ENCODE data around the gene HEATR5A.

HEATR5A gene

GRCh38 chr14:31402764-31403439 lies 17.4 kb downstream of the HEATR5A start:
- no peak overlapping the region for H3K27ac ChIP-seq (ENCODE audit: low read depth, low read length)
- no peaks in the 10 kb centered on the region for H3K36me3 ChIP-seq (ENCODE audit: control insufficient read depth, insufficient read depth, low read length)
- DNase-seq, result no peak
- no peak overlapping the region for H3K4ac ChIP-seq (ENCODE audit: low read depth, low read length)
- H2BK120ac ChIP-seq (ENCODE audit: low read depth, low read length), result no peak overlapping the region
- no peak overlapping the region for H3K4me2 ChIP-seq (ENCODE audit: low read length)
- H3K4me1 ChIP-seq (ENCODE audit: control insufficient read depth, low read depth, low read length), result no peaks in the 10 kb centered on the region
- H2BK5ac ChIP-seq (ENCODE audit: low read length), result no peak overlapping the region
- no peak overlapping the region for H3K56ac ChIP-seq (ENCODE audit: low read length)
- no peak overlapping the region for H3K18ac ChIP-seq (ENCODE audit: low read length)
- no peak overlapping the region for H4K8ac ChIP-seq (ENCODE audit: low read depth, low read length)
- WGBS (ENCODE audit: extremely low coverage, insufficient coverage, low lambda C conversion rate), result no CpG with 5 or more reads among the region's 2 CpGs
- no peak overlapping the region for H3K23ac ChIP-seq (ENCODE audit: low read length)
- H3K27me3 ChIP-seq (ENCODE audit: insufficient read depth, low read length, poor library complexity), result no peaks in the 10 kb centered on the region
- H3K4me3 ChIP-seq (ENCODE audit: low read length), result no peak overlapping the region
- H2BK15ac ChIP-seq (replicated peaks; ENCODE audit: low read depth), result no peak overlapping the region
- no peak overlapping the region for H4K5ac ChIP-seq (ENCODE audit: low read length)
- no peak overlapping the region for H2AK5ac ChIP-seq (ENCODE audit: low read length)
- H3K79me1 ChIP-seq (ENCODE audit: low read length), result no peaks in the 10 kb centered on the region
- no peak overlapping the region for H3K9ac ChIP-seq (ENCODE audit: low read length)
- H3K79me2 ChIP-seq (ENCODE audit: control insufficient read depth, insufficient read depth, low read length), result no peaks in the 10 kb centered on the region

GRCh38 chr14:31401369-31401932 lies 18.9 kb downstream of the HEATR5A start:
- Histone ChIP-seq H3K4ac (ENCODE audit: low read depth, low read length) (no peak overlapping the region), H3K4me2 (ENCODE audit: low read length) (no peak overlapping the region), H3K27me3 (ENCODE audit: insufficient read depth, low read length, poor library complexity) (no peaks in the 10 kb centered on the region), H2BK120ac (ENCODE audit: low read depth, low read length) (no peak overlapping the region), H2BK5ac (ENCODE audit: low read length) (no peak overlapping the region), H3K4me1 (ENCODE audit: control insufficient read depth, low read depth, low read length) (no peaks in the 10 kb centered on the region), H3K4me3 (ENCODE audit: low read length) (no peak overlapping the region), H3K23ac (ENCODE audit: low read length) (no peak overlapping the region), H4K5ac (ENCODE audit: low read length) (no peak overlapping the region), H3K36me3 (ENCODE audit: control insufficient read depth, insufficient read depth, low read length) (no peaks in the 10 kb centered on the region), H2BK15ac (replicated peaks; ENCODE audit: low read depth) (no peak overlapping the region), H2AK5ac (ENCODE audit: low read length) (no peak overlapping the region), H3K27ac (ENCODE audit: low read depth, low read length) (no peak overlapping the region), H3K56ac (ENCODE audit: low read length) (no peak overlapping the region), H4K8ac (ENCODE audit: low read depth, low read length) (no peak overlapping the region), H3K79me2 (ENCODE audit: control insufficient read depth, insufficient read depth, low read length) (no peaks in the 10 kb centered on the region), H3K18ac (ENCODE audit: low read length) (no peak overlapping the region), H3K79me1 (ENCODE audit: low read length) (no peaks in the 10 kb centered on the region), H3K9ac (ENCODE audit: low read length) (no peak overlapping the region)
- no CpG with 5 or more reads among the region's 3 CpGs for WGBS (ENCODE audit: extremely low coverage, insufficient coverage, low lambda C conversion rate)
- no peak for DNase-seq

GRCh38 chr14:31400031-31400638 lies 20.2 kb downstream of the HEATR5A start:
- Histone ChIP-seq H3K9ac (ENCODE audit: low read length) (no peak overlapping the region), H4K5ac (ENCODE audit: low read length) (no peak overlapping the region), H3K27me3 (ENCODE audit: insufficient read depth, low read length, poor library complexity) (no peaks in the 10 kb centered on the region), H3K4me3 (ENCODE audit: low read length) (no peak overlapping the region), H3K4me2 (ENCODE audit: low read length) (no peak overlapping the region), H3K36me3 (ENCODE audit: control insufficient read depth, insufficient read depth, low read length) (no peaks in the 10 kb centered on the region), H3K27ac (ENCODE audit: low read depth, low read length) (no peak overlapping the region), H3K79me2 (ENCODE audit: control insufficient read depth, insufficient read depth, low read length) (no peaks in the 10 kb centered on the region), H3K4ac (ENCODE audit: low read depth, low read length) (no peak overlapping the region), H2BK120ac (ENCODE audit: low read depth, low read length) (no peak overlapping the region), H3K56ac (ENCODE audit: low read length) (no peak overlapping the region), H2BK5ac (ENCODE audit: low read length) (no peak overlapping the region), H4K8ac (ENCODE audit: low read depth, low read length) (no peak overlapping the region), H2AK5ac (ENCODE audit: low read length) (no peak overlapping the region), H3K4me1 (ENCODE audit: control insufficient read depth, low read depth, low read length) (no peaks in the 10 kb centered on the region), H2BK15ac (replicated peaks; ENCODE audit: low read depth) (no peak overlapping the region), H3K79me1 (ENCODE audit: low read length) (no peaks in the 10 kb centered on the region), H3K18ac (ENCODE audit: low read length) (no peak overlapping the region), H3K23ac (ENCODE audit: low read length) (no peak overlapping the region)
- WGBS (ENCODE audit: extremely low coverage, insufficient coverage, low lambda C conversion rate), result no CpG with 5 or more reads among the region's 5 CpGs
- DNase-seq, result no peak

DNA sequence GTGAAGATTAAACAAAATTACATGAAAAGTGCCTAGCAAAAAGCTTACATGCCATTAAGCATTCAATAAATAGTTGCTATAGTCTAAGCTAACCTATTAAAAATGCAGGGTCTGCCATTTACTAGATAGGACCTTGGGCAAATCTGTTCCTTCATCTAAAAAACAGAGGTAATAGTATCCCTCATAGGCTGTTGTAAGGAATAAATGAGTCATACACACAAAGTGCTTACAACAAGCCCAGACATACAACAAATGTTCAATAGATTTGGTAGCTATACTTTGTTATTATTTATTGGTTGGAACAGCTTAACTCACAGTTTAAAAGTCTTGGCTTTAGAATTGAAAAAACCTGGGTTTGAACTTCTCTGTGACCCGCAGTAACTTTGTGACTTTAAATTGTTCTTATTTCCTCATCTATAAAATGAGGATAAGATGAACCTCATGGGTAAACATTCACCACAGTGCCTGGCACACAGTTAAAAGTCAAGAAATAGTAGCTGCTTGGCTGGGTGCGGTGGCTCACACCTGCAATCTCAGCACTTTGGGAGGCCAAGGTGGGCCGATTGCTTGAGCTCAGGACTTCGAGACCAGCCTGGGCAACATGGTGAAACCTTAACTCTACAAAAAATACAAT lies 24.7 kb downstream of the HEATR5A start:
- H3K4ac ChIP-seq (ENCODE audit: low read depth, low read length), result no peak overlapping the region
- H3K79me1 ChIP-seq (ENCODE audit: low read length), result no peaks in the 10 kb centered on the region
- no peaks in the 10 kb centered on the region for H3K36me3 ChIP-seq (ENCODE audit: control insufficient read depth, insufficient read depth, low read length)
- H3K23ac ChIP-seq (ENCODE audit: low read length), result no peak overlapping the region
- no peaks in the 10 kb centered on the region for H3K27me3 ChIP-seq (ENCODE audit: insufficient read depth, low read length, poor library complexity)
- no peaks in the 10 kb centered on the region for H3K4me1 ChIP-seq (ENCODE audit: control insufficient read depth, low read depth, low read length)
- H2AK5ac ChIP-seq (ENCODE audit: low read length), result no peak overlapping the region
- no peak overlapping the region for H3K56ac ChIP-seq (ENCODE audit: low read length)
- H3K9ac ChIP-seq (ENCODE audit: low read length), result no peak overlapping the region
- WGBS (ENCODE audit: extremely low coverage, insufficient coverage, low lambda C conversion rate), result no CpG with 5 or more reads among the region's 4 CpGs
- H2BK120ac ChIP-seq (ENCODE audit: low read depth, low read length), result no peak overlapping the region
- H4K5ac ChIP-seq (ENCODE audit: low read length), result no peak overlapping the region
- H3K4me3 ChIP-seq (ENCODE audit: low read length), result no peak overlapping the region
- no peak overlapping the region for H2BK5ac ChIP-seq (ENCODE audit: low read length)
- no peak overlapping the region for H3K4me2 ChIP-seq (ENCODE audit: low read length)
- no peaks in the 10 kb centered on the region for H3K79me2 ChIP-seq (ENCODE audit: control insufficient read depth, insufficient read depth, low read length)
- H4K8ac ChIP-seq (ENCODE audit: low read depth, low read length), result no peak overlapping the region
- H3K27ac ChIP-seq (ENCODE audit: low read depth, low read length), result no peak overlapping the region
- no peak overlapping the region for H3K18ac ChIP-seq (ENCODE audit: low read length)
- no peak overlapping the region for H2BK15ac ChIP-seq (replicated peaks; ENCODE audit: low read depth)
- DNase-seq, result no peak

DNA sequence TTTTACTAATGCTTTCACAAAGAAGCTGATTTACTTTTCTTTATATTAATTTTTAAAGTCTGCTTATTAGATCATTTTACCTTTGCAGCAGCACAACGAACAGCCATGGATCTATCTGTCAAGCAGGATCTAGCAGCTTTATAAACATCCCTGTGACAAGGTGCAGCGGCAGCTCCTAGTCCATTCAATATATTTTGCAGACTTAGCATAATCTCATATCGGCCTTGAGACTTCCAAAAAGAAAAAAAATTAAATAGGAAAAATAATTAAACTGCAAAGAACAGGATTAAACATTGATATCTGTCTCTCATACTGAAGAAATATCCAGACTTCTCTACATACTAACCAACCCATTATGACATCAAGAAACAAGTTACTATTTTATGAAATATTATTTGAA lies 25.2 kb downstream of the HEATR5A start:
- Histone ChIP-seq H4K8ac (ENCODE audit: low read depth, low read length) (no peak overlapping the region), H3K79me1 (ENCODE audit: low read length) (no peaks in the 10 kb centered on the region), H2BK5ac (ENCODE audit: low read length) (no peak overlapping the region), H3K9ac (ENCODE audit: low read length) (no peak overlapping the region), H2BK15ac (replicated peaks; ENCODE audit: low read depth) (no peak overlapping the region), H3K27me3 (ENCODE audit: insufficient read depth, low read length, poor library complexity) (no peaks in the 10 kb centered on the region), H3K79me2 (ENCODE audit: control insufficient read depth, insufficient read depth, low read length) (no peaks in the 10 kb centered on the region), H3K4ac (ENCODE audit: low read depth, low read length) (no peak overlapping the region), H3K4me3 (ENCODE audit: low read length) (no peak overlapping the region), H3K4me1 (ENCODE audit: control insufficient read depth, low read depth, low read length) (no peaks in the 10 kb centered on the region), H3K56ac (ENCODE audit: low read length) (no peak overlapping the region), H3K36me3 (ENCODE audit: control insufficient read depth, insufficient read depth, low read length) (no peaks in the 10 kb centered on the region), H3K27ac (ENCODE audit: low read depth, low read length) (no peak overlapping the region), H4K5ac (ENCODE audit: low read length) (no peak overlapping the region), H2AK5ac (ENCODE audit: low read length) (no peak overlapping the region), H3K23ac (ENCODE audit: low read length) (no peak overlapping the region), H2BK120ac (ENCODE audit: low read depth, low read length) (no peak overlapping the region), H3K18ac (ENCODE audit: low read length) (no peak overlapping the region), H3K4me2 (ENCODE audit: low read length) (no peak overlapping the region)
- no CpG with 5 or more reads among the region's 3 CpGs for WGBS (ENCODE audit: extremely low coverage, insufficient coverage, low lambda C conversion rate)
- no peak for DNase-seq

Data from mesendoderm (in vitro differentiated cells).